Head of caudate nucleus (tissue), 42 donors: ENCODE data around the gene LYPD6B.

Experiments
- DNase-seq, 42 donors: peaks; one replicate each; pipeline versions ENCODE4 v3.0.0 to v3.0.0-alpha.2; 2020 to 2021; ENCODE audit warnings: mixed read lengths in 7 of 42
- intact Hi-C: fragments of 100-400 bp; cut with DNase I; formaldehyde crosslinking; loops from one replicate; pipeline ENCODE4 v1.15.0; 2022

The LYPD6B gene

DNA sequence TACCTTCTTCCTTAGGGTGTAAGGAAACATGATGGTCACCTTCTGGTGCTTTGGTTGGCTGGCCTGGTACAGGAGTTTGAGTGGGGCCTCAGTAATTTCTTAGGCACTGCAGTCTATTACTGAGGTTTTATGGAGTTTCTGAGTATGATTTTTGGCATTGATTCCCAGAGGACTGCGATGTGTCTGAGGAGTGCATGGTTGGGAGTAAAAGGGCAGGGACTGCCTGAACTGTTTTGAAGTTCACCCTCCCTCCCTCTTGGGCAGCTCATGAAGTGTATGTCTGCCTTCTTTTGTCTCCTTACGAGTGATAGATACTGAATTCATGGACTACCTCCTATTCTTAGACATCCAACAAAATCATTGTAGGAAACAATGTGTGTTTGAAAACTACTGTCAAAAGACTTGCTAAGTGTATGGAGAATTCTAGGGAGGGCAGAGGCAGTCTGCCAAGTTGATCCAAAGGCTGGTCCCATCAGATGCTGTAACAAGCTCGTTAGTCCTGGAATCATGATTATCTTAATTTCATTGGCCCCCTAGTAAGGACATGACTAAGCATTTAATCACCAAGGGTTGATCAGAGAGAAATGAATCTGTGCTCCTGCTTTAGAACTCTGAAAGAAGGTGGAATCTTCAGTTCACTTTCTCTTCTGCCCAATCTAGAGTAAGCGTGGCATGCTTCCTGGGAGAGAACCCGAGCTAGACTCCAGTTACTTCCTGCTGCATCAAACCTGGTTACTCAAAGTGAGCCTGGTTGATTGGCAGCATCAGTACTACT, 26.5 kb downstream of the LYPD6B start:
- DNase-seq = no peak
- intact Hi-C loops = no loop called here

DNA sequence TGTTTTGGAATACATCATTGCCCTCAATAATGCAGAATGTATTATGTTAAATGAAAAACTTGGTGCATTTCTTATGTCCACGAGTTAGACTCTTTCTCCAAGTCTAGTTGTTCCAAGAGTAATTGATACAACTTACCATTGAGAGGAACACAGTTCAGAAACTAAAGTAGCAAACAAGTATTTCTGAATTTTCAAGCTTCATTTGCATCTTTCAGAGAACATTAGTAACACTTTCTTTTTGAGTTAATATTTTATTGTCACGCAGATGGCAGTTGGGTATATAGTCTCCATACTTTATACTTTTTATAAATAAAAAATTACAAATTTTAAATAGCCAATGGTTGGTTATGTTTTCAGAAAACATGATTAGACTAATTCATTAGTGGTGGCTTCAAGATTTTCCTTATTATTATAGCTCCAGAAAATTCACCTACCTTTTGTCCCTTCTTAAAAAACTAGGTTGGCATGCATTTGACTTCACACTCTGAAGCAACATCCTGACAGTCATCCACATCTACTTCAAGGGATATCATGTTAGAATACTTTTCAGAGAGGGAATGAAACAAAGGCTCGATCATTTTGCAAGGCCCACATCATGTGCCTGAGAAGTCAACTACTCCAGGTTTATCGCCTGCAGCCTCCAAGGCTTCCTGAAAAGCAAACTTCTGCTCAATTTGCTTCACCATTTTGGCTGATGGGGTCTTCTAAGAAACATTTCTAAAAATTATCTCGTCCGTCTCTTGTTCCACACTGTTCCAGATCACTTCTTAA, 29.9 kb downstream of the LYPD6B start:
- intact Hi-C loops = no loop called here
- no peak for DNase-seq

DNA sequence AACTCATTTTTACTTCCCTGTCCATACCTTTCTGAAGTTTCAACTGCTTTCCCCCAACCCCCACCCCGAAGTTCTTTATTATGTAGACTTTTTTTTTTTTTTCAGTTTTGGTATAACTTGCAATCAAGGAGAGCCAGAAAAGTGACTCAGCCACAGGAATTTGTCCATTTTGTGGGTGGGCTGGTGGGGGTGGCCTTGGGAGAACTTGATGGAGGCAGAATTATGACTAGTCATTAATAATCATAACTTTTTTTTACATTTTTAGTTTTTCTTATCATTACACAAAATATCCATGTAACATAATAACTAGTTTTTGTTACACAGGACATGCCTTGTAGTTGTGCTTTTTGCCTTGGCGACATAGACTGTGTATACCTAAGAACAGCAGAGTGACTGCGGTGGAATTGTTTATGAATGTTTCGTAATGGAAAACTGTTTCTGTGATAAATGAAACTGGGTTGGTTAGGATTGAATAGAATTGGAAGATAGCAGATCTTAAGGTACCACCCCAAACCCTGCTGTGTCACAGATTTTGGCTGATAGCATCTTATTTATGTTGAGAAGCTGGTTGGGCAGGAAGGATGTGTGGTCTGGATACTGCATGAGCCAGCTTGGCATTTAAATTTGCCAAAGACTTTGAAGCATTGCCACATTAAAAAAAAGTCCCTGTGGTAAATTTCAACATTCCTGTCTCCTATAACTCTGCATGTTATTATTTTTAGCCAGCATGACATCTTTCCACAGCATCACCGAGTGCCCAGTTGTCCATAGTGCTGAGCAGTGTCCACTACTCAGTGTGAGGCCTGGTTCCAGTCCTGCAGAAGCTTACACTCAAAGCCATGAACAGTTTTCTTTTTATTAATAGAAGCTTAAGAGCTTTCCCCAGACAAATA, 30.7 kb downstream of the LYPD6B start:
- DNase-seq = no peak
- intact Hi-C loops = no loop called here

- no peak for DNase-seq
- intact Hi-C loops = no loop called here
Measured at GRCh38 chr2:149070681-149071320, 32.3 kb downstream of the LYPD6B start.

DNA sequence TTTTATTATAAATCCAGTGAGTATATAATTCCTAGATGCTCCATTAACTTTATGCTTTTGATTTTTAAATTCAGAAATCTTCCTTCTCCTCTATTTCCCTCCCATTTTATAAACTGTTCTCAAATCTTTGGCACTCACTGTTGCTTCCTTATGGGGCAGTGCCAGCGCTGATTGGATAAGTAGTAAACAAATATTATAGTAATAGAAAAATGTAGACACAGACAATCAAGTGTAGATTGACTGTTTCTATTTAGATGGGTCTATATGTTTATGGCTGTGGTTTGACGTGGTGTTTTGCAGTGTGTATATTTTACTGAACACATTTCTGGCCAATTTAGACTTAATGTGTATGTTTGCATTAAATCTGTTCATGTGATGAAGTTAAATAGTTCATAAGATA, 36.6 kb downstream of the LYPD6B start:
- intact Hi-C loops = no loop called here
- no peak for DNase-seq

GRCh38 chr2:149075853-149076252, 37.4 kb downstream of the LYPD6B start:
- no peak for DNase-seq
- intact Hi-C loops = no loop called here

- no peak for DNase-seq
- intact Hi-C loops = no loop called here
Measured at GRCh38 chr2:149076863-149077412, 38.4 kb downstream of the LYPD6B start.

- intact Hi-C loops = no loop called here
- no peak for DNase-seq
Measured at GRCh38 chr2:149077861-149078260, 39.4 kb downstream of the LYPD6B start.

DNA sequence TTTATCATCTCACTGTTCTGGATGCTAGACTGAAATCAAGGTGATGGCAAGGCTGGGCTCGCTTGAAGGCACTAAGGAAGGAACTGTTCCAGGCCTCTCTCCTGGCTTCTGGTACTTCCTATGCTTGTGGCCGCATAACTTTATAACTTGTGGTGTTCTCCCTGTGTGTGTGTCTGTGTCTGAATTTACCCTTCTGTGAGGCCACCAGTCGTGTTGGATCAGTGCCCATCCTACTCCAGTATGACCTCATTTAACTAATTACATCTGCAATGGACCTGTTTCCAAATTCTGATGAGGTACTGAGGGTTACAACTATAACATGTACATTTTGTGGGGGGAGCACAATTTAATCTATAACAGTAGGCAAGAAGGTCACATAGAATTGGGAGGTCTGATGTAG, 41.6 kb downstream of the LYPD6B start:
- intact Hi-C loops = no loop called here
- no peak for DNase-seq

DNA sequence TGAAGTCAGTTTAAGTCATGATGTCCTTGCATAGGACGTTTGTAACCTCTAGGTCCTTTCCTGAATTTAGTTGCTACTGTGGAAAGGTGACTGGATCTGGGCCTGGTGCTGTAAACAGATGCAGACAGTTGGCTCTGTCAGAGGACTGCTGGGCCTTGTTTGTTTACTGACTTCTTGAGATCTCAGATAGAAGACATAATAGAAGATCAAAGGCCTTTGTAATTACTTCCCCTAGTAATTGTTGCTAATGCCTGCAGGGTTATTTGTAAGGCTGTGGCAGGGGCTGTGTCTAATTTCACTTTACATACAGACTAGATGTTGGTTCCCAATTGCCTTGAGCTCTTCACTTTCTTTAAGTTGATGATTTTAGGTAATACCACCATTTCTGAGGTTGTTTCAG, 42.5 kb downstream of the LYPD6B start:
- intact Hi-C loops = no loop called here
- no peak for DNase-seq

GRCh38 chr2:149082079-149082478, 43.6 kb downstream of the LYPD6B start:
- intact Hi-C loops = no loop called here
- DNase-seq = no peak

GRCh38 chr2:149082735-149083134, 44.2 kb downstream of the LYPD6B start:
- no peak for DNase-seq
- intact Hi-C loops = no loop called here

- intact Hi-C loops = no loop called here
- no peak for DNase-seq
Measured at GRCh38 chr2:149084924-149085795, 46.7 kb downstream of the LYPD6B start.

DNA sequence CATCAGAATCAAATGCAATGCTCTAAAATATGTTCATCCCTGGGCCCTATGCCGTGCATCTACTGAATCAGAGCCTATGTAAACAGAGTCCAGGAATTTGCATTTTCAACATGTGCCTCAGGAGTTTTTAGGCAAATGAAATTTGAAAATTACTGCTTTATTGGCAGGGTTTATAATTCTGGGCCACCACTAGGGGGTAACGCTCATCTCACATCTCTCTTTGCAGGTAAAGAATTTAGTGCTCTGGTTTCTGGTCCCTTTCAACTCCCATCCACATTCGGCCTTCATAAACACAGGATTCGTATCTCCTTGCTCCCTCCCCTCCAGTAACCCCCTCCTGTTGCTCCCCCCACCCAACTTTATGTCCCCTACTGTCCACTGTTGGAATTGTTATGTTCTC, 49.3 kb downstream of the LYPD6B start:
- intact Hi-C loops = no loop called here

DNA sequence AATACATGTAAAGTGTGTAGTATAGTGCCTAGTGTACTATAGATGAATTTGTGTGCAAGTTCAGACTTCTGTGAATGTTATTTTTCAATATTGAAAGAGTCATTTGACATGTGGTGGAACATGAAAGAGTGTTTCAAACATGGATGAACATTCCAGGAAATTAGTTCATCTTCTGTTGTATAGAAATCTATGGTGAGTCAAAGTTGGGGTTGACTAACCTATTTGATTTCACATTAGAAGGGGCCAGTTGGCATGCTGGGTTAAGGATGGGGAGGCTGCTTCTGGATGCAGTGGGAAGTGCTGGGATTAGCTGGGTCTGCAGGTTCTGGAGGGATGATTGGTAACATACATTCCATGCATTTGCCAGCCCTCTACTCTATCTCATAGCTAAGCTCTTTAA, 50.6 kb downstream of the LYPD6B start:
- no peak for DNase-seq
- intact Hi-C loops = no loop called here

More for the DNA sequence above, 49.3 kb downstream of the LYPD6B start:
- DNase-seq = no peak

DNA sequence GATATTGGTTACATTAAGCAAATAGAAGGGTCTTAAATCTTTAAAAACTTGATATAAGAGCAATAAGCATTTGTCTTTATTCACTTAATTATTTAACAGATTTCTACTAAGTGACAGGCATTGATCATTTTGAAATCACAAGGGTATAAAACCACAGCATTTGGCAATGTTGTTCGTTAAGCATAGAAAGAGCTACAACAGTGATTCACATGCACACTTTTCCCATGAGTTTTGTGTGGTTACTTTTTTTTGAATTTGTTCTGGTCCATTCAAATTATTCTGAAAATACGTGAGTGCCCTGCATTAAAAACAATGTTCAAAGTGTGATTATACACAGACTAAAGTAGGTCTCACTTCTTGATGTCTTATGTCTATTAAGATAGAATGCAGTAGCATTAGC, 52.2 kb downstream of the LYPD6B start:
- intact Hi-C loops = no loop called here
- no peak for DNase-seq

DNA sequence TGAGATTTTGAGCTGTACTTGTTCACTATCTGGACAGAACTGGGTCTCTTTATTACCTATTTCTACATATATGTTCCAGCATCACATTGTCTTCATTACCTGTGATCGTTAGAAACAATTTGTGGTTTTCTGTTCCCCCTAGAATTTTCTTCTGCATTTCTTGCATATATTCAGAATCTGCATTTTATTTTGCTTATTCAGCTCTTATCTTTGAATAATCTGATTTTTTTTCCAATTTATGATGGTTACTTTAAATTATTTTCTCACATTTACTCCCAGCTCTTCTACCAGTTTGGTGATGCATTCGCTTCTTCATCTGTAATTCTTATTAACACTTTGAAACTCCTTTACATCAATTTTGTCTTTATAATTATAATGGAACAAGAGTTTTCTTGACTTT, 55.1 kb downstream of the LYPD6B start:
- intact Hi-C loops = no loop called here
- DNase-seq = no peak
